H9 (cell line): ENCODE results near the gene OR13C3. TPM values are rescaled to one million over a fixed set of nuclear protein-coding genes. Genes with fewer than 3 reads are reported as not detected.

Experiments used
- DNase-seq: peaks from one replicate; pipeline ENCODE4 v3.0.0-alpha.2; 2017
- H2AFZ ChIP-seq: one replicate; pipeline ENCODE4 v1.6.1; 2013; ENCODE audit warnings: mild to moderate bottlenecking, low read length, control low read depth, moderate library complexity
- H2AK5ac ChIP-seq: 2 replicates; pipeline ENCODE4 v1.6.1; 2013; ENCODE audit warnings: low read length, control low read depth, mixed read lengths; ENCODE audit not compliant: insufficient read length
- H2BK120ac ChIP-seq: one replicate; pipeline ENCODE4 v1.6.1; 2013; ENCODE audit warnings: low read depth, mild to moderate bottlenecking, low read length, control low read depth, inconsistent platforms; ENCODE audit not compliant: poor library complexity, severe bottlenecking
- H2BK12ac ChIP-seq: 2 replicates; pipeline ENCODE4 v1.6.1; 2013; ENCODE audit warnings: low read length, control low read depth, mixed read lengths, low read depth; ENCODE audit not compliant: insufficient read length
- H2BK15ac ChIP-seq: 2 replicates; pipeline ENCODE4 v1.6.1; 2013; ENCODE audit warnings: low read depth, low read length, control low read depth
- H2BK20ac ChIP-seq: one replicate; pipeline ENCODE4 v1.6.1; 2013; ENCODE audit warnings: low read depth, mild to moderate bottlenecking, low read length, control low read depth, inconsistent platforms; ENCODE audit not compliant: poor library complexity, severe bottlenecking
- H2BK5ac ChIP-seq: 2 replicates; pipeline ENCODE4 v1.6.1; 2013; ENCODE audit warnings: low read length, control low read depth, mixed read lengths; ENCODE audit not compliant: insufficient read length
- H3K14ac ChIP-seq: 2 replicates; pipeline ENCODE4 v1.6.1; 2013; ENCODE audit warnings: low read length, control low read depth; ENCODE audit not compliant: insufficient read depth
- H3K18ac ChIP-seq: 2 replicates; pipeline ENCODE4 v1.6.1; 2013; ENCODE audit warnings: low read depth, mild to moderate bottlenecking, mixed read lengths, low read length, control low read depth; ENCODE audit not compliant: insufficient read length
- H3K23ac ChIP-seq: 2 replicates; pipeline ENCODE4 v1.6.1; 2013; ENCODE audit warnings: low read length, control low read depth, mixed read lengths, low read depth; ENCODE audit not compliant: insufficient read length
- H3K23me2 ChIP-seq: 2 replicates; pipeline ENCODE4 v1.6.1; 2013; ENCODE audit warnings: low read depth, mild to moderate bottlenecking, mixed read lengths, low read length, control low read depth; ENCODE audit not compliant: insufficient read length, poor library complexity, severe bottlenecking
- H3K27ac ChIP-seq: 2 replicates; pipeline ENCODE4 v1.5.1; 2013; ENCODE audit warnings: low read length, control low read depth, mixed read lengths, low read depth; ENCODE audit not compliant: insufficient read length
- H3K27me3 ChIP-seq: 2 replicates; pipeline ENCODE4 v1.6.1; 2013; ENCODE audit warnings: low read length, control low read depth, inconsistent platforms; ENCODE audit not compliant: insufficient read depth
- H3K4ac ChIP-seq: 2 replicates; pipeline ENCODE4 v1.6.1; 2013; ENCODE audit warnings: low read depth, mild to moderate bottlenecking, control low read depth, inconsistent platforms, low read length, moderate library complexity
- H3K4me1 ChIP-seq: 2 replicates; pipeline ENCODE4 v1.6.1; 2013; ENCODE audit warnings: low read length, control low read depth, inconsistent platforms; ENCODE audit not compliant: insufficient read depth
- H3K4me2 ChIP-seq: 2 replicates; pipeline ENCODE4 v1.6.1; 2013; ENCODE audit warnings: low read length, control low read depth, mixed read lengths; ENCODE audit not compliant: insufficient read length, insufficient read depth
- H3K56ac ChIP-seq: 2 replicates; pipeline ENCODE4 v1.6.1; 2013; ENCODE audit warnings: low read depth, mild to moderate bottlenecking, mixed read lengths, low read length, control low read depth; ENCODE audit not compliant: insufficient read length
- H3K79me1 ChIP-seq: 2 replicates; pipeline ENCODE4 v1.6.1; 2013; ENCODE audit warnings: low read depth, mild to moderate bottlenecking, moderate library complexity, low read length, control low read depth, inconsistent platforms; ENCODE audit not compliant: insufficient read depth, poor library complexity, severe bottlenecking
- H3K79me2 ChIP-seq: 2 replicates; pipeline ENCODE4 v1.6.1; 2013; ENCODE audit warnings: low read length, control low read depth, inconsistent platforms; ENCODE audit not compliant: insufficient read depth
- H3K9ac ChIP-seq: 2 replicates; pipeline ENCODE4 v1.6.1; 2013; ENCODE audit warnings: low read length, control low read depth, mixed read lengths; ENCODE audit not compliant: insufficient read length; ENCODE audit errors: extremely low read depth
- H3K9me3 ChIP-seq: one replicate; pipeline ENCODE4 v1.6.1; 2013; ENCODE audit warnings: low read depth, low read length, inconsistent platforms; ENCODE audit not compliant: control insufficient read depth
- H3T11ph ChIP-seq: one replicate; pipeline ENCODE4 v1.6.1; 2013; ENCODE audit warnings: mild to moderate bottlenecking, low read length, control low read depth, inconsistent platforms
- H4K20me1 ChIP-seq: one replicate; pipeline ENCODE4 v1.6.1; 2013; ENCODE audit not compliant: control insufficient read depth, insufficient read length, insufficient read depth
- H4K5ac ChIP-seq: 2 replicates; pipeline ENCODE4 v1.6.1; 2013; ENCODE audit warnings: low read depth, mild to moderate bottlenecking, mixed read lengths, low read length, control low read depth; ENCODE audit not compliant: insufficient read length
- H4K8ac ChIP-seq: replicated peaks from 2 replicates; pipeline ENCODE4 v1.6.1; 2013; ENCODE audit warnings: low read length, control low read depth, mixed read lengths, low read depth; ENCODE audit not compliant: insufficient read length
- H4K91ac ChIP-seq: 2 replicates; pipeline ENCODE4 v1.6.1; 2013; ENCODE audit warnings: low read depth, mild to moderate bottlenecking, moderate library complexity, mixed read lengths, low read length, control low read depth; ENCODE audit not compliant: insufficient read length
- H3K27ac Mint-ChIP-seq, 3 experiments: 2 replicates in 2 of 3; 3 replicates in 1 of 3; pipeline ENCODE4 v1.8.0; 2020 to 2021; ENCODE audit warnings: mixed read lengths in 3 of 3, mild to moderate bottlenecking in 1 of 3, moderate library complexity in 1 of 3
- H3K27me3 Mint-ChIP-seq: 2 replicates; pipeline ENCODE4 v1.8.0; 2021; ENCODE audit warnings: low read depth, mild to moderate bottlenecking, moderate library complexity, mixed read lengths
- H3K36me3 Mint-ChIP-seq, 3 experiments: 2 replicates in 2 of 3; 3 replicates in 1 of 3; pipeline ENCODE4 v1.8.0; 2020 to 2021; ENCODE audit warnings: low read depth in 3 of 3, mixed read lengths in 3 of 3; ENCODE audit not compliant: insufficient read depth in 1 of 3
- H3K4me1 Mint-ChIP-seq, 2 experiments: 2 replicates each; pipeline ENCODE4 v1.8.0; 2020; ENCODE audit warnings: mixed read lengths in 2 of 2
- H3K4me3 Mint-ChIP-seq, 2 experiments: 2 replicates in 1 of 2; 3 replicates in 1 of 2; pipeline ENCODE4 v1.8.0; 2020 to 2021; ENCODE audit warnings: mild to moderate bottlenecking in 2 of 2, mixed read lengths in 2 of 2, moderate library complexity in 1 of 2
- H3K9me3 Mint-ChIP-seq, 2 experiments: 2 replicates in 1 of 2; 3 replicates in 1 of 2; pipeline ENCODE4 v1.8.0; 2020; ENCODE audit warnings: mild to moderate bottlenecking in 2 of 2, mixed read lengths in 2 of 2, moderate library complexity in 1 of 2
- CTCF ChIP-seq: fragments of 200-600 bp; sonication (generic); conservative IDR thresholded peaks from 3 replicates; pipeline ENCODE4 v1.8.0; 2021; ENCODE audit warnings: antibody characterized with exemption, mild to moderate bottlenecking
- WGBS: extraction: QIAGEN DNeasy Blood & Tissue Kit; methylation state at CpG from one replicate; pipeline ENCODE4 v1.1.7; 2013; ENCODE audit warnings: missing lambda C conversion rate, low lambda C conversion rate, mixed read lengths; ENCODE audit not compliant: insufficient read length; ENCODE audit errors: extremely low coverage; 5-methylcytosine and 5-hydroxymethylcytosine counted together
- total RNA-seq: library from RNA; stranded (reverse); gene quantifications from 2 replicates; pipeline ENCODE4 v1.2.1, GENCODE V29; 2021

Gene OR13C3
- total RNA-seq, 1 experiment from 2014 or later, result not detected

DNA sequence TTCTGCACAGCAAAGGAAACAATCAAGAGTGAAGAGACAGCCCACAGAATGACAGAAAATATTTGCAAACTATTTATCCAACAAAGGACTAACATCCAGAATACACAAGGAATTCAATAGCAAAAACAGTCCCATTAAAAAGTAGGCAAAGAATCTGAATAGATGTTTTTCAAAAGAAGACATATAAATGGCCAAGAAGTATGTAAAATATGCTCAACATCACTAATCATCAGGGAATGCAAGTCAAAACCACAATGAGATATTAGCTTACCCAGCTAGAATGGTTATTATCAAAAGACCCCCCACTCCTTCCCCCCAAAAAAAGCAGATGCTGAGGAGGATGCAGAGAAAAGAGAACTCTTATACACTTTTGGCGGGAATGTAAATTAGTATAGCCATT lies 18.9 kb upstream of the OR13C3 start:
- DNase-seq, result no peak
- no peak overlapping the region for H2AFZ ChIP-seq
- H4K91ac ChIP-seq, result no peak overlapping the region
- H3K27me3 ChIP-seq, result no peaks in the 10 kb centered on the region
- H3K36me3 Mint-ChIP-seq, result peaks cover 4 to 10% (median 6%) of the 10 kb centered on the region in 3 experiments; a peak in 5 of 7 replicates
- no peaks in the 10 kb centered on the region for H3K4me1 ChIP-seq
- no peaks in the 10 kb centered on the region for H4K20me1 ChIP-seq
- no peak overlapping the region for H3K9ac ChIP-seq
- no peak for TF ChIP-seq CTCF
- no peaks in the 10 kb centered on the region for H3K27me3 Mint-ChIP-seq
- H3K9me3 Mint-ChIP-seq, result peaks cover 14 to 16% of the 10 kb centered on the region in 2 experiments
- H3K23me2 ChIP-seq, result no peaks in the 10 kb centered on the region
- no peak overlapping the region for H2BK15ac ChIP-seq
- H3K56ac ChIP-seq, result no peak overlapping the region
- H3K4me3 Mint-ChIP-seq, result no peak overlapping the region
- no peak overlapping the region for H3K18ac ChIP-seq
- H4K8ac ChIP-seq, result no peak overlapping the region
- no peak overlapping the region for H2BK5ac ChIP-seq
- H2BK20ac ChIP-seq, result no peak overlapping the region
- H3K9me3 ChIP-seq, result no peaks in the 10 kb centered on the region
- no peaks in the 10 kb centered on the region for H3K79me2 ChIP-seq
- no peak overlapping the region for H2BK120ac ChIP-seq
- H3K4me2 ChIP-seq, result no peak overlapping the region
- no peak overlapping the region for H3T11ph ChIP-seq
- no CpG with 5 or more reads among the region's 1 CpG for WGBS
- peaks cover 8 to 12% of the 10 kb centered on the region in 2 experiments for H3K4me1 Mint-ChIP-seq
- H3K4ac ChIP-seq, result no peak overlapping the region
- no peaks in the 10 kb centered on the region for H3K79me1 ChIP-seq
- no peak overlapping the region for H3K27ac ChIP-seq
- H4K5ac ChIP-seq, result no peak overlapping the region
- no peak overlapping the region for H3K14ac ChIP-seq
- no peak overlapping the region for H3K27ac Mint-ChIP-seq
- H3K23ac ChIP-seq, result no peak overlapping the region
- no peak overlapping the region for H2BK12ac ChIP-seq
- no peak overlapping the region for H2AK5ac ChIP-seq
